GM19043 (cell line): Measurements from ENCODE around the gene GPSM1.
A peak's percentile ranks its signal among the peaks of the same experiment; 100 is the strongest.

Experiments used
- ATAC-seq: cut with Tn5 transposase; IDR thresholded peaks from one replicate; pipeline ENCODE4 v1.9.1; 2021; ENCODE audit warnings: low read depth; ENCODE audit not compliant: unreplicated experiment

GPSM1 gene

GRCh38 chr9:136355616-136356557 lies 28.5 kb downstream of the GPSM1 start:
- no peak for ATAC-seq

GRCh38 chr9:136357202-136357725 lies 29.9 kb downstream of the GPSM1 start:
- no peak for ATAC-seq

GRCh38 chr9:136358016-136358415 lies 30.7 kb downstream of the GPSM1 start:
- ATAC-seq, result no peak

- no peak for ATAC-seq
Measured at GRCh38 chr9:136358888-136359287, 31.5 kb downstream of the GPSM1 start.

- no peak for ATAC-seq
Measured at GRCh38 chr9:136359774-136360718, 32.7 kb downstream of the GPSM1 start.

GRCh38 chr9:136361047-136361753 lies 33.9 kb downstream of the GPSM1 start:
- ATAC-seq, result no peak

- no peak for ATAC-seq
Measured at GRCh38 chr9:136361754-136362449, 34.6 kb downstream of the GPSM1 start.

GRCh38 chr9:136362450-136362784 lies 35.1 kb downstream of the GPSM1 start:
- ATAC-seq, result no peak

GRCh38 chr9:136363106-136363948 lies 36.0 kb downstream of the GPSM1 start, which contains the start of gene DNLZ:
Gene DNLZ, minus strand, starts transcription at chr9:136363744. Its CDS starts 30 bp downstream, at chr9:136363714.
- peak; percentile 79 for ATAC-seq

- no peak for ATAC-seq
Measured at GRCh38 chr9:136363949-136364748, 36.8 kb downstream of the GPSM1 start.

- no peak for ATAC-seq
Measured at GRCh38 chr9:136364942-136365774, 37.8 kb downstream of the GPSM1 start.

- no peak for ATAC-seq
Measured at GRCh38 chr9:136365775-136366222, 38.5 kb downstream of the GPSM1 start.

- ATAC-seq, result no peak
Measured at GRCh38 chr9:136366826-136367225, 39.5 kb downstream of the GPSM1 start.

GRCh38 chr9:136367296-136368145 lies 40.2 kb downstream of the GPSM1 start:
- no peak for ATAC-seq

GRCh38 chr9:136368190-136368589 lies 40.9 kb downstream of the GPSM1 start:
- no peak for ATAC-seq

- ATAC-seq, result no peak
Measured at GRCh38 chr9:136370037-136370436, 42.7 kb downstream of the GPSM1 start.
